Left cardiac atrium (tissue), 4 donors: ENCODE data around the gene REV1. TPM values are rescaled to one million over a fixed set of nuclear protein-coding genes. Genes with fewer than 3 reads are reported as not detected.
"Not testable (repeated sequence)": the region's sequence is repeated elsewhere in the genome, so short reads cannot be mapped to it uniquely, and the experiment has no call there.

Experiments used
- ATAC-seq, 2 donors: fragments of 200-7000 bp; cut with Tn5 transposase; one replicate each; pipeline ENCODE4 v1.9.1; 2020; ENCODE audit warnings: mild to moderate bottlenecking in 2 of 2, moderate library complexity in 2 of 2
- DNase-seq: peaks from one replicate; pipeline ENCODE4 v3.0.0-alpha.2; 2020
- intact Hi-C, 2 donors: fragments of 100-400 bp; cut with DNase I; formaldehyde crosslinking; loops; one replicate each; pipeline versions ENCODE4 v1.14.1 to v1.15.1; 2022 to 2023
- total RNA-seq, 2 donors: library from RNA; stranded (reverse); fragmentation: NEBNext Ultra II Directional; extraction: Animal tissue kit (Norgen Biotek cat#: 25700); gene quantifications; one replicate each; pipeline ENCODE4 v1.2.1, GENCODE V29; 2021
- donor health status: DM: no; HTN: yes; CAD: no.
- donor health status: DM: no; HTN: yes; CAD: no; lungs with severe emphysema.
- donor health status: DM: yes; HTN: yes; CAD: no.
- donor health status: Dilated cardiomyopathy.

REV1 gene
- total RNA-seq, 2 donors from 2014 or later = 31.1 to 31.4 TPM

DNA sequence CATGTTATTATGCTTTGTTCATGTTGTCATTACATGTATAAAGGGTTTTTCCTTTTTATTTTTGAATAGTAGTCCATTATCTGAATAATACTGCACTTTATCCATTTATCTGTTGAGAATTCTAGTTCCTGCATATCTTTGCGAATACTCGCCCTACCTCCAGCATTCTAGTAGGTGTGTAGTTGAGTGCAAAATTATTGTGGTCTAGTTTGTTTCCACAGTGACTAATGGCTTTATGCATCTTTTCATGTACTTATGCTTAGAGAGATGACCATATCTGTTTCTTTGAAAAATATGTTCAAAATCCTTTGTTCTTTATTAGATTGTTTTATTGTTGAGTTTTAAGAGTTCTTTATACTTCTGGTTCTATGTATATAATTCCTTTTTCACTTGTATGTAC, 103.8 kb downstream of the REV1 start:
- DNase-seq = no peak
- intact Hi-C loops = no loop called here
- ATAC-seq = no peak

DNA sequence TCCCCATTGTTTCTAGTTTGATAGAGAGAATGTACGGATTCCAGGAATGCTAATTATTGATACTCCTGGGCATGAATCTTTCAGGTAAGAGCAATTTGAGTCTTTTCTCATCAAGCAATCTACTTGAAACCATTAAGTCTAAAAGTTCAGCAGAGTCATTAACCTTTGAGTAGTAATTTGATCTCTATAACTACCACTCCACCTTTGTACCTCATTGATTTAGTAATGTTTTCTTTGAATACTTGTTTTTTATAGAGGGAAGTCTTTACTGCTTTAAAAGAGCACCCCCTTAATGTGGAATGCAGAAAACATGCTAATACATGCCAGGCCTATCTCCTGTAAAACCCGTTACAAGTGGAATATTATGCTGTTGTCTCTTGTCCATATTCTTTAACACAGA, 107.7 kb downstream of the REV1 start:
- DNase-seq = no peak

DNA sequence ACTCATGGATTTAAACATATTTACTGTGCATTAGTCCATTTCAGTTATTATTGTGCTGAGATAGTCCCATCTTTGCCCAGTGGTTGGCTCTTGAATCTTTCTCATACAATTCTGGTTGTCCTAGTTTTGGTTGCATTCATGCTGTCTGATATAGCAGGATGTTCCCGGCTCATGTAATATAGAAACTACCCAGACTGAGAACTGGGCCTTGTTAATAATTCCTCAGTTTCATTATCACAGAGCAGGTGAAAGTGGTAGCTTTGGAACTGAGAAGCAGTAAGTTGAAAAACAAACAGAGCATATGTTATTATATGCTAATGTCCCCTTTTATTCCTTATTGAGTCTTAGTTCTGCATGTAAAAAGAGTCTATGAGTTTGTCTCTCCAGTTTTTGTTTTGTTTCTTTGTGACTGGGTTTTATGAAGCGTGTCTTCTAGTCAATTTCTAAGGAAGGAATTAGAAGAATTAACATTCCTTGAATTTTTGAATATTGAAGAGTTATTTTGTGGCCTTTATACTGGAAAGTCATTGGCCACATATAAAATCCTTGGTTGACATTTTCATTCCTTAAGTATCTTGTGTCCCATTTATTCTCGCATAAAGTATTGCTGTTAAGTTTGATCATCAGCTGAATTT, 109.3 kb downstream of the REV1 start:
- intact Hi-C loops = no loop called here
- no peak for ATAC-seq
- no peak for DNase-seq

More for the DNA sequence above, 107.7 kb downstream of the REV1 start:
- no peak for ATAC-seq
- intact Hi-C loops = no loop called here

DNA sequence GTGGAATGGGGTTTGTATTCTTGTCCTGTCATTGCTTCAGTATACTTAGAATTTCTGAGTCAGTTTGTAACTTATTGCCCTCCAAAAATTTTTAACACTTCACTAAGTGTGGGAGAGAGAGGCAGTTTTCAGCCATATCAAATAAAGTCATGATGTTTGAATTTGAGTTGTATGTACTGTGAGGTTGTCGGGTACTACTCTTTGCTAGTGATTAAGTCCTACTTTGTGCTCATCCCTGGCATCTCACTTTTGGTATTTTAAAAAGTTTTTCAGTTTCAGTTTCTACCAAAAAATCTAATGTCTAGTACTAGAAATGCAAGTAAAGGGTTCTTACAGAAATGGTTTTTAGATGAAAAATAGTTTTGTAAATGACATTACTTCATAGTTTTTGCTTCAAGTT, 111.9 kb downstream of the REV1 start:
- no peak for DNase-seq
- intact Hi-C loops = no loop called here
- ATAC-seq = no peak

DNA sequence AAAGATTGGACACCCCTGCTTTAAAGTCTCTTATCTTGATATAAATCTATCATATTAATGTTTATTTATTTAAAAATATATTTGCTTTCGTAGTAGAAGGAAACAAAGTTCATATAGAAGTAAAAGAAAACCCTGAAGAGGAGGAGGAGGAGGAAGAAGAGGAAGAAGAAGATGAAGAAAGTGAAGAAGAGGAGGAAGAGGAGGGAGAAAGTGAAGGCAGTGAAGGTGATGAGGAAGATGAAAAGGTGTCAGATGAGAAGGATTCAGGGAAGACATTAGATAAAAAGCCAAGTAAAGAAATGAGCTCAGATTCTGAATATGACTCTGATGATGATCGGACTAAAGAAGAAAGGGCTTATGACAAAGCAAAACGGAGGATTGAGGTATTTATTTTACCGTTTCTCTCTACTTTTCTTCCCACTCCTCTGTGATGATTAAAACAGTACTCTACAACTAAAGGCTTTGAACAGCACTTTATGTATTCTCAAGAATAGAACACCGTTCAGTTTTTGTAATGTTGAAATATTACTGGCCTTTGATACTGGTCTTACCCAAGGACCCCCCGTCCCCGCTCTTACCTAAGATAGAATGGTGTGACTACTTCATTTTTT, 113.5 kb downstream of the REV1 start:
- intact Hi-C loops = no loop called here
- no peak for ATAC-seq
- DNase-seq = no peak

DNA sequence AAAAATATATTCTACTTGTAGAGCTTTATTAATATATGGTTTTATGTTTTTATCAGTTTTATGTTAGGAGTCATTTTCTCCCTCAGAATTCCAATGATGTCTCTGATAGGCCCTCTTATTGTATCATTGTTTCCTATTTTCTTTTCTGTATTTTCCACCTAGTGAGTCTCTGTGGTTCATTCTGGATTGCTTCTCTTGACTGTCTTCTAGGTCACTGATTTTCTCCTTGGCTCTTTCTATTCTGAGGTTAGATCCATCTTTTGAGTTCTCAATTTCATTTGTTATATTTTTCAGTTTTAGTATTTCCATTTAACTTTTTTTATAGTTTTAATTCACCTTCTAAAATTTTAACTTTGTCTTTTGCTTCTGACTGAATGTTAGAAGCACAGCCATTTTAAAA, 115.1 kb downstream of the REV1 start:
- ATAC-seq (no peak), DNase-seq (no peak)
- intact Hi-C loops = no loop called here

DNA sequence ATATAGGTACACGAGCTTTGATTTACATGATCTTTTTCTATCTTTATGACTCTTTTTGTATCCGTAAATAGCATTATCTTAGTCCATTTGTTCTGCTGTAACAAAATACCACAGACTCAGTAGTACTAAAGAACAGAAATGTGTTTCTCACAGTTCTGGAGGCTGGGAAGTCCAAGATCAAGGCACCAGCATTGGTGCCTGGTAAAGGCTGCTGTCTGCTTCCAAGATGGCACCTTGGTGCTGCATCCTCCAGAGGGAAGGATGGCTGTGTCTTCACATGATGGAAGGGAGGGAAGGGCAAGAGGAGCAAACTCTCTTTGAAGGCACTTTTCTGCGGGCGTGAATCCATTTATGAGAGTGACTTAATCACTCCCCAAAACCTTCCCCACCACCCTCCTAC, 116.7 kb downstream of the REV1 start:
- no peak for ATAC-seq
- no peak for DNase-seq
- intact Hi-C loops = no loop called here

DNA sequence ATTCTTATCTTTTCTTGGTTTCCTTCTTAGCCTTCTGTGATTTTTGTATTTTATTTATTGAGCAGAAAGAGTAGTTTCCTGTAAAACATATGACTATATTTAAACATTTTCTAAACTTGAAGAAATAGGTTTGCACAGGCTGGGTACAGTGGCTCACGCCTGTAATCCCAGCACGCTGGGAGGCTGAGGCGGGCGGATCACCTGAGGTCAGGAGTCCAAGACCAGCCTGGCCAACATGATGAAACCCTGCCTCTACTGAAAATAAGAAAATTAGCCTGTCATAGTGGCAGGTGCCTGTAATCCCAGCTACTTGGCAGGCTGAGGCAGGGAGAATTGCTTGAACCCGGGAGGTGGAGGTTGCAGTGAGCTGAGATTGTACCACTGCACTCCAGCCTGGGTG, 121.0 kb downstream of the REV1 start:
- not testable (repeated sequence) for DNase-seq, ATAC-seq

DNA sequence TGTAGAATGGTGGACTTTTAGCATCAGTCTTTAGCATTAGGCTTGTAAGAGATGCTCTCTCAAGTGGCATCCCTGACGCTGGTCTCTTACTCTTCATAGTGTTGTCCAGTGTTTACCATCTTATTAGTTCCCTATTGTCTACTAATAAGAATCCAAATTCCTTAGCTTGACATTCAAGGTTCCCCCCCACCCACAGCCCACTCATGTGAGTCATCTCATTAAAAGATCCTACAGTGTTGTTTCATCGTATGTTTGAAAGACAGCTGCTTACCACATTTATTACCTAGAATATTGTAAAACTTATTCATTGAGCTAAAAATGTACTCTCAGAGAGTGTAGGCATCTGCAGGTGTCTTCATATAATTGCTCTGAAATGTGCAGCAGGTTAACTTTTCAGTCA, 124.2 kb downstream of the REV1 start:
- DNase-seq (no peak), ATAC-seq (no peak)
- intact Hi-C loops = no loop called here

More for the DNA sequence above, 121.0 kb downstream of the REV1 start:
- intact Hi-C loops = not testable (repeated sequence)

DNA sequence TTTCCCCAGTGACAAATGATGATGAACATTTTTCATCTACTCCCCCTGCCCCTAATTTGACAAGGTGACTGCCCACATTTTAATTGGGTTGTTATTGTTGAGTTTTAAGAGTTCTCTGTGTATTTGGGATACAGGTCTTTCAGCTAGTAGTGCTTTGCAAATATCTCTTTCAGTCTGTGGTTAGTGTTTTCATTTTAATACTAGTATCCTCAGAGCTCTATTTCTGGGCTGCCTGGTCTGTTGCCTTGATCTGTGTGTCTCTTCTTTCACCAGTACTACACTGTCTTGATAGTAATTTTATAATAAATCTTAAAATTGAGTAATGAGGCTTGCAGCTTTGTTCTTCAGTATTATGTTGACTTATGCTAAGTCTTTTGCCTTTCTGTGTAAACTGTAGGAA, 133.0 kb downstream of the REV1 start:
- DNase-seq = no peak
- no peak for ATAC-seq
- intact Hi-C loops = no loop called here

DNA sequence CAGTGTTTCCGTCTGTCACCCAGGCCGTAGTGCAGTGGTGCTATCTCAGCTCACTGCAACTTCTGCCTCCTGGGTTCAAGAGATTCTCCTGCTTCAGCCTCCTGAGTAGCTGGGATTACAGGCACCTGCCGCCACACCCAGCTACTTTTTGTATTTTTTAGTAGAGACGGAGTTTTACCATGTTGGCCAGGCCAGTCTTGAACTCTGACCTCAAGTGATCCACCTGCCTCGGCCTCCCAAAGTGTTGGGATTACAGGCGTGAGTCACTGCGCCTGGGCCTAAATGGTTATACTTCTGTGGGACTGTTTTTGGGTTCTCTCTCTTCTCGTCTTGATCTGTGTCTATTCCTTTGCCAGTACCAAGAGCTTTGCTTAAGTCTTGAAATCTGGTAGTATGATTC, 135.0 kb downstream of the REV1 start:
- intact Hi-C loops, DNase-seq, ATAC-seq: not testable (repeated sequence)

DNA sequence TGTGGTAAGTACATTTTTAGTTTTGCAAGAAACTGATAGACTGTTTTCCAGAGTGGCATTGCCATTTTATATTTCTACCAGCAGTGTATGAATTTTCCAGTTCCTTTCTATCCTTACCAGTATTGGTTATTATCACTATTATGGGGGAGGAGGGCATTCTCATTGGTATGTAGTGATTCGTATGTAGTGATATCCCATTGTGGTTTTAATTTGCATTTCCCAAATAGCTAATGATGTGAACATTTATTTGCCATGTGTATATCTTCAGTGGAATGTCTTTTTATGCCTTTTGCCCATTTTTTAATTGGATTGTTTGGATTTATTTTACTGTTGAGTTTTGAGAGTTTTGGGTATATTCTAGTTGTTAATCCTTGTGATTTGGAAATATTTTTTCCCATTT, 135.7 kb downstream of the REV1 start:
- intact Hi-C loops = no loop called here
- ATAC-seq (no peak), DNase-seq (no peak)

Other genes with a start within 250 kb of the REV1 start
- gene LYG2, start 234.4 kb downstream of the REV1 start, total RNA-seq = not detected
- gene LYG1, start 188.8 kb downstream of the REV1 start, total RNA-seq = under 1 TPM; 0.47 to 0.65 TPM
- gene TXNDC9, start 153.7 kb downstream of the REV1 start, total RNA-seq = 10 to 100 TPM; 16.4 to 24.2 TPM
- 10 to 100 TPM; 51.7 to 66.9 TPM for gene EIF5B, start 152.6 kb downstream of the REV1 start, total RNA-seq